Measurements from ENCODE around the gene KIF7. TPM values are rescaled to one million over a fixed set of nuclear protein-coding genes. Genes with fewer than 3 reads are reported as not detected.
"Not testable (repeated sequence)": the region's sequence is repeated elsewhere in the genome, so short reads cannot be mapped to it uniquely, and the experiment has no call there.

The KIF7 gene
- total RNA-seq, 4 donors from 2014 or later = 6.8 to 10.1 (median 8.3) TPM

DNA sequence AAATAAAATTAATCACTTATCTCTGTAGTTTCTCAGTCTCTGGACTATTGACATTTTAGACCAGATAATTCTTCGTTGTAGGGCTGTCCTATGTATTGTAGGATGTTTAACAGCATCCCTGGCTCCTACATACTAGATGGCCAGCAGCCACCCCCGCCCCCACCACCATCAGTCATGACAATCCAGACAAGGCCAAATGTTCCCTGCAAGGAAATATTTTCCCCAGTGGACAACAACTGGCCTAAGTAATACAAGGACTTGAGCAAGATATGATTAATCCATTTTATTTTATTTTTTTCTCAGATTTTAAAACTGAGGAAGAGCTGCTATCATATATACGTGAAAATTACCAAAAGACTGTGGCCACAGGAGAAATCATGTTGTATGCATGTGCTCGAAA is 56.2 kb downstream of the KIF7 start:
- Histone ChIP-seq H3K9me3 (no peaks in the 10 kb centered on the region), H3K27ac (no peak overlapping the region), H3K36me3 (no peaks in the 10 kb centered on the region), H3K4me1 (no peaks in the 10 kb centered on the region), H3K27me3 (no peaks in the 10 kb centered on the region), H3K4me3 (replicated peaks in 1 of 3) (no peak overlapping the region)
- intact Hi-C loops (cut with DNase I) = no loop called here
- no peak for DNase-seq
- TF ChIP-seq, protein P1, sequence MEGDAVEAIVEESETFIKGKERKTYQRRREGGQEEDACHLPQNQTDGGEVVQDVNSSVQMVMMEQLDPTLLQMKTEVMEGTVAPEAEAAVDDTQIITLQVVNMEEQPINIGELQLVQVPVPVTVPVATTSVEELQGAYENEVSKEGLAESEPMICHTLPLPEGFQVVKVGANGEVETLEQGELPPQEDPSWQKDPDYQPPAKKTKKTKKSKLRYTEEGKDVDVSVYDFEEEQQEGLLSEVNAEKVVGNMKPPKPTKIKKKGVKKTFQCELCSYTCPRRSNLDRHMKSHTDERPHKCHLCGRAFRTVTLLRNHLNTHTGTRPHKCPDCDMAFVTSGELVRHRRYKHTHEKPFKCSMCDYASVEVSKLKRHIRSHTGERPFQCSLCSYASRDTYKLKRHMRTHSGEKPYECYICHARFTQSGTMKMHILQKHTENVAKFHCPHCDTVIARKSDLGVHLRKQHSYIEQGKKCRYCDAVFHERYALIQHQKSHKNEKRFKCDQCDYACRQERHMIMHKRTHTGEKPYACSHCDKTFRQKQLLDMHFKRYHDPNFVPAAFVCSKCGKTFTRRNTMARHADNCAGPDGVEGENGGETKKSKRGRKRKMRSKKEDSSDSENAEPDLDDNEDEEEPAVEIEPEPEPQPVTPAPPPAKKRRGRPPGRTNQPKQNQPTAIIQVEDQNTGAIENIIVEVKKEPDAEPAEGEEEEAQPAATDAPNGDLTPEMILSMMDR (IDR thresholded peaks at IDR 0.05) = no peak
- no peak for TF ChIP-seq POLR2A (IDR thresholded peaks at IDR 0.05)
- 91 to 95% methylated on average over 4 of the region's 4 CpGs for WGBS, 2 donors

DNA sequence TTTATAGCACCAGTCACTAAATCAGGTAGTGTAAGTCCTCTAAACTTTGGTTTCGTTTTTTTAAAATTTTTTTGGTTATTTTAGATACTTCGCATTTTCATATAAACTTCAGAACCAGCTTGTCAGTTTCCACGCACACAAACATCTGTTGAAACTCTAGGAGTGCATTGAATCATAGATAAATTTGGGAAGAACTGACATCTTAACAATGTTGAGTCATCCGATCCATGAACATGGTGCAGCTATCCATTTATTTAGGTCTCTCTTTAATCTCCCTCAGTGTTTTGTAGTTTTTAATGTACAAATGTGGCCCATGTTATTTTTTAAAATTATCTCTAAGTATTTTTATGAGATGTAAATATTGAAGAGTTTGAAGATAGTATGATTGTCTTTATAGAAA is 62.2 kb downstream of the KIF7 start:
- Histone ChIP-seq H3K36me3 (no peaks in the 10 kb centered on the region), H3K27me3 (no peaks in the 10 kb centered on the region), H3K9me3 (no peaks in the 10 kb centered on the region), H3K27ac (no peak overlapping the region), H3K4me1 (no peaks in the 10 kb centered on the region), H3K4me3 (replicated peaks in 1 of 3) (no peak overlapping the region)
- 96 to 97% methylated on average over 4 of the region's 4 CpGs for WGBS, 2 donors
- TF ChIP-seq POLR2A (IDR thresholded peaks at IDR 0.05) = no peak
- TF ChIP-seq, protein P1 (IDR thresholded peaks at IDR 0.05) = no peak
- no peak for DNase-seq
- intact Hi-C loops (cut with DNase I) = no loop called here

DNA sequence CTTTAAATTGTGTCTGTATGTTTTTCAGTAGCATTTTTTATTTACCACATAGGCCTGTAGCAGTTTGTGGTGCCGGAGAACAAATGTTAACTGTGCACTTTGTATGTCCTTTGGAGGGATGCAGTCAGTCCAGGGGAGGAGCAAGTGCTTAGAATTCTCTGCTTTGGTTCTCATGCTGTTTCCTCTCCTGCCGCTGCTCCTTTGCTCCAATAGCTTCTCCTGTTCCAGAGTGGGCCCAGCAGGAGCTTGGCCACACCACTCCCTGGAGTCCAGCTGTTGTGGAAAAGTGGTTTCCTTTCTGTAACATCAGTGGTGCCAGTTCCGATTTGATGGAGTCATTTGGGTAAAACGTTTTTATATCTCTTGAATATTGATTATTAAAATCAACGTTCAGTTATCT is 63.4 kb downstream of the KIF7 start:
- intact Hi-C loops (cut with DNase I) = no loop called here
- 91 to 93% methylated on average over 5 of the region's 5 CpGs for WGBS, 2 donors
- Histone ChIP-seq H3K27ac (no peak overlapping the region), H3K36me3 (no peaks in the 10 kb centered on the region), H3K27me3 (no peaks in the 10 kb centered on the region), H3K9me3 (no peaks in the 10 kb centered on the region), H3K4me1 (no peaks in the 10 kb centered on the region), H3K4me3 (replicated peaks in 1 of 3) (no peak overlapping the region)
- no peak for DNase-seq
- TF ChIP-seq, protein P1 (IDR thresholded peaks at IDR 0.05) = no peak
- no peak for TF ChIP-seq POLR2A (IDR thresholded peaks at IDR 0.05)

DNA sequence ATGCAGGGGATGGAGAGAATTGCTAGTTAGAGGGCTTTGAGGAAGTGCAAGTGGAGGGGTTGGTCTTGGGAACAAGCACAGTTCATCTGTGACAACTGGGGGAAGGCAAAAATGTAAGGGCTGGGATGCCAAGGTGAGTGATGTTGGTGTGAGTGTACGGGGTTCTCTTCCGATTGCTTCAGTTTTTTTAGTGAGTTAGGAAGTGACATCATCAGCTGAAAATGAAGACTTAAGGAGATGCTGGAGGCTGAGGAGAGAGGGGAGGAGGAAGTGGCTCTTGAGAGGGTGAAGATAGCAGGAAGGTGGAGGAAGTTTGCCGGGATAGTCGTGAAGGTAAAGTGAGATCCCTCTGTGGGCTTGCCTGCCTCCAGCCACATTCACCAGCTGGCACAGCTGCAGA is 67.3 kb downstream of the KIF7 start:
- no peaks in the 10 kb centered on the region for H3K9me3 ChIP-seq
- DNase-seq = no peak
- no peaks in the 10 kb centered on the region for H3K27me3 ChIP-seq
- no peaks in the 10 kb centered on the region for H3K4me1 ChIP-seq
- H3K36me3 ChIP-seq = no peaks in the 10 kb centered on the region
- TF ChIP-seq, protein P1 (IDR thresholded peaks at IDR 0.05) = no peak
- TF ChIP-seq POLR2A (IDR thresholded peaks at IDR 0.05) = no peak
- H3K4me3 ChIP-seq (replicated peaks in 1 of 3) = no peak overlapping the region
- intact Hi-C loops (cut with DNase I) = no loop called here
- 76 to 82% methylated on average over 4 of the region's 4 CpGs for WGBS, 2 donors
- H3K27ac ChIP-seq = no peak overlapping the region

DNA sequence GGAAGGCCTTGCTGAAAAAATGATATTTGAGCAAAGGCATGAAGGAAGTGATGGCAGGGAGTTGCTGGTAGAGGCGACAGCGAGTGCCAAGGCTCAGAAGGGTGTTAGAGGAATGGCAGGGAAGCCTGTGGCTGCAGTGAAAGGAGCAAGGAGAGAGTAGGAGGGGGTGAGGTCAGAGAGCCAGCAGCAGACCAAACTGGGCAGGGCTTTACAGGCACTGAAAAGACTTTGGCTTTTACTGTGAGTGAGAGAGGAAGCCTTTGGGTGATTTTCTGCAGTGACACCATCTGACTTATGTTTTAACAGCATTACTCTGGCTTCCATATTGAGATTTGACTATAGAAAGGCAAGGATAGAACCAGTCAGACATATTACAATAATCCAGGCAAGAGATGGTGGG is 68.6 kb downstream of the KIF7 start:
- no peaks in the 10 kb centered on the region for H3K4me1 ChIP-seq
- no peak overlapping the region for H3K27ac ChIP-seq
- DNase-seq = no peak
- H3K36me3 ChIP-seq = no peaks in the 10 kb centered on the region
- H3K9me3 ChIP-seq = no peaks in the 10 kb centered on the region
- intact Hi-C loops (cut with DNase I) = no loop called here
- WGBS, 2 donors = 96 to 98% methylated on average over 2 of the region's 2 CpGs
- no peak overlapping the region for H3K4me3 ChIP-seq (replicated peaks in 1 of 3)
- H3K27me3 ChIP-seq = no peaks in the 10 kb centered on the region
- TF ChIP-seq, protein P1 (IDR thresholded peaks at IDR 0.05) = no peak
- no peak for TF ChIP-seq POLR2A (IDR thresholded peaks at IDR 0.05)

DNA sequence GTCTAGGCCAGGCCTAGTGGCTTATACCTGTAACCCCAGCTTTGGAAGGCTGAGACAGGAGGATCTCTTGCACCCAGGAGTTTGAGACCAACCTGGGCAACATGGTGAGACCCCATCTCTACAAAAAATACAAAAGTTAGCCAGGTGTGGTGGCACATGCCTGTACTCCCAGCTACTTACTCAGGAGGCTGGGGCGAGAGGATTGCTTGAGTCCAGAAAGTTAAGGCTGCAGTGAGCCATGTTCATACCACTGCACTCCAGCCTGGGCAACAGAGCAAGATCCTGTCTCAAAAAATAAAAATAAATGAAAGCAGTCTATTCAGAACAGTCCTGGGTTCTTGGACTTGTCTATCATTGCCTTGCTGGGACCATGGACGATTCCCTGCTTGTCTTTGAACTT is 74.5 kb downstream of the KIF7 start:
- H3K27ac ChIP-seq; H3K4me3 ChIP-seq (replicated peaks in 1 of 3); intact Hi-C loops (cut with DNase I); H3K4me1 ChIP-seq; DNase-seq; H3K36me3 ChIP-seq; H3K27me3 ChIP-seq; H3K9me3 ChIP-seq: not testable (repeated sequence)
- WGBS, 2 donors = 97 to 100% methylated on average over 2 of the region's 2 CpGs
